T follicular helper cell (primary cell): ENCODE results near the gene PPP2R5B.

ENCODE experiments used
- DNase-seq: peaks from one replicate; pipeline ENCODE4 v3.0.0-alpha.2; 2020; ENCODE audit warnings: low read depth

PPP2R5B gene

GRCh38 chr11:64930340-64930739, 5.9 kb downstream of the PPP2R5B start:
- no peak for DNase-seq

- no peak for DNase-seq
Observed at GRCh38 chr11:64931290-64931689, 6.8 kb downstream of the PPP2R5B start.

GRCh38 chr11:64932324-64932723, 7.8 kb downstream of the PPP2R5B start:
- no peak for DNase-seq

GRCh38 chr11:64933213-64933934, 8.9 kb downstream of the PPP2R5B start:
- DNase-seq = no peak

- no peak for DNase-seq
Observed at GRCh38 chr11:64933935-64934681, 9.6 kb downstream of the PPP2R5B start.

GRCh38 chr11:64934682-64935358, 10.3 kb downstream of the PPP2R5B start:
- DNase-seq = no peak

- DNase-seq = no peak
Observed at GRCh38 chr11:64935359-64936081, 11.0 kb downstream of the PPP2R5B start, which contains the start of gene GPHA2. TSS of gene GPHA2 (minus strand) at chr11:64935893. CDS start at chr11:64935460, 433 bp downstream.

GRCh38 chr11:64936539-64936938, 12.1 kb downstream of the PPP2R5B start:
- DNase-seq = no peak

- no peak for DNase-seq
Observed at GRCh38 chr11:64947208-64947814, 22.8 kb downstream of the PPP2R5B start.

GRCh38 chr11:64951529-64951928, 27.0 kb downstream of the PPP2R5B start:
- DNase-seq = no peak

- no peak for DNase-seq
Observed at GRCh38 chr11:64954201-64954600, 29.7 kb downstream of the PPP2R5B start.

GRCh38 chr11:64959498-64959897, 35.0 kb downstream of the PPP2R5B start:
- DNase-seq = no peak

- no peak for DNase-seq
Observed at GRCh38 chr11:64960719-64961118, 36.2 kb downstream of the PPP2R5B start.

- DNase-seq = no peak
Observed at GRCh38 chr11:64963072-64963631, 38.7 kb downstream of the PPP2R5B start.

- no peak for DNase-seq
Observed at GRCh38 chr11:64967375-64967774, 42.9 kb downstream of the PPP2R5B start.

- no peak for DNase-seq
Observed at GRCh38 chr11:64969209-64969608, 44.7 kb downstream of the PPP2R5B start.

GRCh38 chr11:64970731-64971151, 46.3 kb downstream of the PPP2R5B start:
- no peak for DNase-seq

GRCh38 chr11:64971421-64972233, 47.1 kb downstream of the PPP2R5B start, which contains the start of gene MAJIN:
TSS of gene MAJIN (minus strand) at chr11:64972108. CDS start at chr11:64959405, 12,703 bp downstream.
- peak; percentile 84 for DNase-seq

- no peak for DNase-seq
Observed at GRCh38 chr11:64974124-64974523, 49.6 kb downstream of the PPP2R5B start.

GRCh38 chr11:64976651-64977050, 52.2 kb downstream of the PPP2R5B start:
- no peak for DNase-seq
